ENCODE measurements around the gene GSTA3. TPM values are rescaled to one million over a fixed set of nuclear protein-coding genes. Genes with fewer than 3 reads are reported as not detected.
"Not testable (repeated sequence)": the region's sequence is repeated elsewhere in the genome, so short reads cannot be mapped to it uniquely, and the experiment has no call there.

The GSTA3 gene
- polyA plus RNA-seq, 2 donors, result 0.13 TPM; not detected in 1

DNA sequence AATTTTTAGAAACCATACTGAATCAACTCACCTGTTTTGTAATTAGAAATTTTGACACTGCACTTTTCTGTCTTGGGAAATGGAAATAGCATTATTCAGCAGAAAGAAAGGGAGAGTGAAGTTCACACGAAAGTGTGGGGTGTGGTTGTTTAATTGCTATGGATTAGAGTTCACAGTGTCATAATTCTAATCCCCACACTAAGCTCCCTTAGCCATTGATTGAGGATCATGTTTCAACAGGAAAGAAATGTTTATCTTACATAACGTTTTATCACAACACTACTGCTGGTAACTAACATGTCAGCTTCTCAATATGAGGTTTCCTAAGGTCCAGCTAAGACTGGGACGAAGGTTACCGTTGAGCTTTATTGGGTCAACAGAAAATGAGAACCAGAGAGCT is 37.5 kb downstream of the GSTA3 start:
- Histone ChIP-seq H3K36me3 (ENCODE audit: control insufficient read depth in 2 of 2, insufficient read depth in 2 of 2, low read length in 1 of 2) (no peaks in the 10 kb centered on the region), H3K4me3 (ENCODE audit: low read depth in 1 of 2, low read length in 2 of 2) (no peak overlapping the region), H3K27me3 (ENCODE audit: control insufficient read depth in 1 of 2, insufficient read depth in 2 of 2, low read length in 2 of 2) (no peaks in the 10 kb centered on the region), H3K27ac (ENCODE audit: low read depth in 2 of 2, low read length in 1 of 2) (no peak overlapping the region), H3K9me3 (ENCODE audit: control insufficient read depth in 2 of 2, insufficient read depth in 1 of 2, low read depth in 1 of 2, low read length in 1 of 2) (no peaks in the 10 kb centered on the region), H3K4me1 (ENCODE audit: control insufficient read depth in 2 of 2, insufficient read depth in 2 of 2, low read length in 1 of 2) (no peaks in the 10 kb centered on the region)
- WGBS, 2 donors, result 33% methylated on average over 4 of the region's 4 CpGs

DNA sequence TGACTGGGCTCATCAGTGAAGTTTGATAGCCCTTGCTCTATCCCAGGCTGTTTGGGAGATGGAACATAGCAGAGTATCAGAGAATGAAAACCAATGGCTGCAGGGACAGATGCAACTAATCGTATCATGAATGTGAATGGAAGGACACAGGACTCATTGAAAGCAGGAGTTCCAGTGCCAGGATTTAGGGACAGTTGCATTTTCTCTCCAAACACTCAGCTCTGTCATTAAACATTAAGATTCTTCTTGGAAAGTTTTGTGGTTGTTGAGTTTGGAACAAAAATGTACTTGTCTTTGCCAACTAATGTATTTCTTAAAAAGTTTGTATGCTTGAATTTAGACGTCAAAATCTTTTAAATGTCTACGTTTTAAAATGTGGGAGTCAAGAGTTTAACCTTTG is 37.9 kb downstream of the GSTA3 start:
- Histone ChIP-seq H3K27ac (ENCODE audit: low read depth in 2 of 2, low read length in 1 of 2) (peak overlapping the region in 1 of 2 donors; percentile 41), H3K9me3 (ENCODE audit: control insufficient read depth in 2 of 2, insufficient read depth in 1 of 2, low read depth in 1 of 2, low read length in 1 of 2) (no peaks in the 10 kb centered on the region), H3K4me1 (ENCODE audit: control insufficient read depth in 2 of 2, insufficient read depth in 2 of 2, low read length in 1 of 2) (no peaks in the 10 kb centered on the region), H3K4me3 (ENCODE audit: low read depth in 1 of 2, low read length in 2 of 2) (no peak overlapping the region), H3K36me3 (ENCODE audit: control insufficient read depth in 2 of 2, insufficient read depth in 2 of 2, low read length in 1 of 2) (no peaks in the 10 kb centered on the region), H3K27me3 (ENCODE audit: control insufficient read depth in 1 of 2, insufficient read depth in 2 of 2, low read length in 2 of 2) (no peaks in the 10 kb centered on the region)
- 33 to 50% methylated on average over 3 of the region's 3 CpGs for WGBS, 2 donors

DNA sequence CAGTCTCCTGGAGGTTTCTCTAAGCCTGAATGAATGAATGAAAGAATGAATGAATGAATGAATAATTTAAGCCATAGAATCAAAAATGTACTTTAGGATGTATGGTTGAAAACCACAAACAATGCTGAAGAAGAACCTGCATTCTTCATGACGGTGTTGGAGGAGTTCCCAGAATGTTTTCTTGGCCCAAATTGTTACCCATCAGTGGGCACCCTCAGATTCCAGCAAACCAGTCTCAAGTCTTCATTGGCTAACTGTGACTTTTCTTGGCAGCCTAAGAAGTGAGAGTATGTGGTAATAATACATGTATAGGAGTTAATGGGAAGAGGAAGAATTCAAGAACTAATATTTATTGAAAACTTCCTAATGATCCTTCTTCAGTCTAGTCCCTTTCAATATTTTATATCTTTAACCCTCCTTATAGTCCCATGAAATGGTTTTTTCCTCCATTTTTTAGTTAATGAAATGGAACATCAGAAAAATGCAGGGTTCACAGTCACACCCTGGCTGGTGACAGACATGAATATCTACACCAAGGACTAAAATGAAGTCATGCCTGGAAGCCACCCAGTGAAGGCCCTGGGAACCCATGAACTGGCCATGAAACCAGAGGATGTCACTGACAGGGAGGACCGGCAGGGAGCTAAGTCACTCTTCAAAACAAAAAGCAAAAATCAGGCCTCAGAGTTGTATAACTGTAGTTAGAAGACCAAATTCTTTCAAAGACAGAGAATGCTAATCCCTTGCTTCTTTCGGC is 39.0 kb downstream of the GSTA3 start:
- H3K9me3 ChIP-seq (ENCODE audit: control insufficient read depth in 2 of 2, insufficient read depth in 1 of 2, low read depth in 1 of 2, low read length in 1 of 2); H3K4me1 ChIP-seq (ENCODE audit: control insufficient read depth in 2 of 2, insufficient read depth in 2 of 2, low read length in 1 of 2); H3K27me3 ChIP-seq (ENCODE audit: control insufficient read depth in 1 of 2, insufficient read depth in 2 of 2, low read length in 2 of 2); H3K4me3 ChIP-seq (ENCODE audit: low read depth in 1 of 2, low read length in 2 of 2); H3K36me3 ChIP-seq (ENCODE audit: control insufficient read depth in 2 of 2, insufficient read depth in 2 of 2, low read length in 1 of 2); H3K27ac ChIP-seq (ENCODE audit: low read depth in 2 of 2, low read length in 1 of 2): not testable (repeated sequence)
- WGBS, 2 donors, result 70 to 76% methylated on average over 3 of the region's 3 CpGs

DNA sequence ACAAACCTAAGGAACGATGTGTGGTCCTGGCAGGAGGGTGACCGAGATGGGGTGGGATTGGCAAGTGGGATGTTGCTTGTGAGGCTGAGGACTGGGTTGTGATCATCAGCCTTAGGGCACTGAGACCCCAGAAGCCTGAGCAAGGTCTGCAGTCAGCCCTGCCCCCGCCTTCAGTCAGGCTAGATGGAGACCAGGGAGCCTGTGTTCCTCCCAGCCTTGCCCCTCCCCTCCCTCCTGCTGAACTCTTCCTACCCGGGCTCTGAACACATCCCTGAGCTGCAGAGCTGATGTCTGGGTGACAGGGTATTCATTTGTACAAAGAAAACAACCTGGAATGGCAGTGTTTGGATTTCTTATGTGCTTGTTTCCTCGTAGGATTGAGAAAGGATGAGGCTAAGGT is 40.6 kb downstream of the GSTA3 start:
- H3K9me3 ChIP-seq (ENCODE audit: control insufficient read depth in 2 of 2, insufficient read depth in 1 of 2, low read depth in 1 of 2, low read length in 1 of 2); H3K4me1 ChIP-seq (ENCODE audit: control insufficient read depth in 2 of 2, insufficient read depth in 2 of 2, low read length in 1 of 2): not testable (repeated sequence)
- WGBS, 2 donors, result 71 to 74% methylated on average over 5 of the region's 5 CpGs

DNA sequence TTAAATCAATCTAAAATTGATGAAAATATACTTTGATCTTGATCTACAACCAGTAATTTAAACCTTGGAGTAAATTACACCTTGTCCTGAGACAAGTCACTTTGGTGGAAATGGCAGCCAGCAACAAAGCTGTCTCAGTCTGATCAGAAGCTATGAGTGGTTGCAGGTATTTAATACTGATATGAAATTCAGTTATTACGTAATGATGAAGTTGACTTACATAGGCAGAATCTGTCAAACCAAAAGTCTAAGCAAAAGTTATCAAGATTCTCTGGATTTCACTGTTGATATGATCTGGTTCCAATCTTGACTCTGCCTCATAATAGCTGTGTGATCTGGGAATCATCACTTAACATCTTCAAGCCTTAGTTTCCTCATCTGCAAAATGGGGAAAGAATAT is 41.3 kb downstream of the GSTA3 start:
- Histone ChIP-seq H3K27ac (ENCODE audit: low read depth in 2 of 2, low read length in 1 of 2) (no peak overlapping the region), H3K36me3 (ENCODE audit: control insufficient read depth in 2 of 2, insufficient read depth in 2 of 2, low read length in 1 of 2) (no peaks in the 10 kb centered on the region), H3K4me3 (ENCODE audit: low read depth in 1 of 2, low read length in 2 of 2) (no peak overlapping the region), H3K9me3 (ENCODE audit: control insufficient read depth in 2 of 2, insufficient read depth in 1 of 2, low read depth in 1 of 2, low read length in 1 of 2) (no peaks in the 10 kb centered on the region), H3K4me1 (ENCODE audit: control insufficient read depth in 2 of 2, insufficient read depth in 2 of 2, low read length in 1 of 2) (no peaks in the 10 kb centered on the region), H3K27me3 (ENCODE audit: control insufficient read depth in 1 of 2, insufficient read depth in 2 of 2, low read length in 2 of 2) (no peaks in the 10 kb centered on the region)
- 89 to 91% methylated on average over 1 of the region's 1 CpG for WGBS, 2 donors

More for the DNA sequence above, 40.6 kb downstream of the GSTA3 start:
- H3K36me3 ChIP-seq (ENCODE audit: control insufficient read depth in 2 of 2, insufficient read depth in 2 of 2, low read length in 1 of 2); H3K4me3 ChIP-seq (ENCODE audit: low read depth in 1 of 2, low read length in 2 of 2); H3K27ac ChIP-seq (ENCODE audit: low read depth in 2 of 2, low read length in 1 of 2); H3K27me3 ChIP-seq (ENCODE audit: control insufficient read depth in 1 of 2, insufficient read depth in 2 of 2, low read length in 2 of 2): not testable (repeated sequence)

DNA sequence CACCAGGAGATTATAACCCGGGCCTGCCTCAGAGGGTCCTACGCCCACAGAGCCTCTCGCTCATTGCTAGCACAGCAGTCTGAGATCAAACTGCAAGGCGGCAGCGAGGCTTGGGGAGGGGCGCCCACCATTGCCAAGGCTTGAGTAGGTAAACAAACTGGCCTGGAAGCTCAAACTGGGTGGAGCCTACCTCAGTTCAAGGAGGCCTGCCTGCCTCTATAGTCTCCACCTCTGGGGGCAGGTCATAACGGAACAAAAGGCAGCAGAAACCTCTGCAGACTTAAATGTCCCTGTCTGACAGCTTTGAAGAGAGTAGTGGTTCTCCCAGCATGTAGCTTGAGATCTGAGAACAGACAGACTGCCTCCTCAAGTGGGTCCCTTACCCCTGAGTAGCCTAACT is 48.3 kb downstream of the GSTA3 start:
- not testable (repeated sequence) for H3K27ac ChIP-seq (ENCODE audit: low read depth in 2 of 2, low read length in 1 of 2); H3K36me3 ChIP-seq (ENCODE audit: control insufficient read depth in 2 of 2, insufficient read depth in 2 of 2, low read length in 1 of 2); H3K4me3 ChIP-seq (ENCODE audit: low read depth in 1 of 2, low read length in 2 of 2); H3K27me3 ChIP-seq (ENCODE audit: control insufficient read depth in 1 of 2, insufficient read depth in 2 of 2, low read length in 2 of 2); H3K9me3 ChIP-seq (ENCODE audit: control insufficient read depth in 2 of 2, insufficient read depth in 1 of 2, low read depth in 1 of 2, low read length in 1 of 2); H3K4me1 ChIP-seq (ENCODE audit: control insufficient read depth in 2 of 2, insufficient read depth in 2 of 2, low read length in 1 of 2)
- WGBS, 2 donors, result 65 to 66% methylated on average over 7 of the region's 7 CpGs

DNA sequence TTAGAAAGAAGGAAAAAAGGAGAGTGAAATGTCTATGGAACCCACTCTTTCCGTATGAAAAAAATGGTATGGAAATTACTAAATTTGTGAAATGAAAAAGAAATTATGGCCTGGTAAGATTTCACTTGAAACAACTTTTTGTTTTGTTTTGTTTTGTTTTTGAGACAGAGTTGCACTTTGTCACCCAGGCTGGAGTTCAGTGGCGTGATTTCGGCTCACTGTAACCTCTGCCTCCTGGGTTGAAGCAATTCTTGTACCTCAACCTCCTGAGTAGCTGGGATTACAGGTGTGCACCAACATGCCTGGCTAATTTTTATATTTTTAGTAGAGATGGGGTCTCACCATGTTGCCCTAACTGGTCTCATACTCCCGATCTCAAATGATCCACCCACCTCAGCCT is 51.1 kb downstream of the GSTA3 start:
- Histone ChIP-seq H3K27ac (ENCODE audit: low read depth in 2 of 2, low read length in 1 of 2) (no peak overlapping the region), H3K4me1 (ENCODE audit: control insufficient read depth in 2 of 2, insufficient read depth in 2 of 2, low read length in 1 of 2) (no peaks in the 10 kb centered on the region), H3K9me3 (ENCODE audit: control insufficient read depth in 2 of 2, insufficient read depth in 1 of 2, low read depth in 1 of 2, low read length in 1 of 2) (no peaks in the 10 kb centered on the region), H3K27me3 (ENCODE audit: control insufficient read depth in 1 of 2, insufficient read depth in 2 of 2, low read length in 2 of 2) (no peaks in the 10 kb centered on the region), H3K36me3 (ENCODE audit: control insufficient read depth in 2 of 2, insufficient read depth in 2 of 2, low read length in 1 of 2) (no peaks in the 10 kb centered on the region), H3K4me3 (ENCODE audit: low read depth in 1 of 2, low read length in 2 of 2) (no peak overlapping the region)
- WGBS, 2 donors, result 89 to 96% methylated on average over 4 of the region's 4 CpGs

DNA sequence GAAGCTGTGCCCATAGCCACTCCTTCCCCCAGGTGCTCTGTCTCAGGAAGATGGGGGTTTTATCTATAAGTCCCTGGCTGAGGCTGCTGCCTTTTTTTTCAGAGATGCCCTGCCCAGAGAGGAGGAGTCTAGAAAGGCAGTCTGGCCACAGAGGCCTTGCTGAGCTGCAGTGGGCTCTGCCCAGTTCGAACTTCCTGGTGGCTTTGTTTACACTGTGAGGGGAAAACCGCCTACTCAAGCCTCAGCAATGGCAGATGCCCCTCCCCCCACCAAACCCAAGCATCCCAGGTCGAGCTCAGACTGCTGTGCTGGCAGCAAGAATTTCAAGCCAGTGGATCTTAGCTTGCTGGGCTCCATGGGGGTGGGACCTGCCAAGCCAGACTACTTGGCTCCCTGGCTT is 53.4 kb downstream of the GSTA3 start:
- not testable (repeated sequence) for H3K9me3 ChIP-seq (ENCODE audit: control insufficient read depth in 2 of 2, insufficient read depth in 1 of 2, low read depth in 1 of 2, low read length in 1 of 2)
- WGBS, 2 donors, result 5 to 10% methylated on average over 3 of the region's 3 CpGs

DNA sequence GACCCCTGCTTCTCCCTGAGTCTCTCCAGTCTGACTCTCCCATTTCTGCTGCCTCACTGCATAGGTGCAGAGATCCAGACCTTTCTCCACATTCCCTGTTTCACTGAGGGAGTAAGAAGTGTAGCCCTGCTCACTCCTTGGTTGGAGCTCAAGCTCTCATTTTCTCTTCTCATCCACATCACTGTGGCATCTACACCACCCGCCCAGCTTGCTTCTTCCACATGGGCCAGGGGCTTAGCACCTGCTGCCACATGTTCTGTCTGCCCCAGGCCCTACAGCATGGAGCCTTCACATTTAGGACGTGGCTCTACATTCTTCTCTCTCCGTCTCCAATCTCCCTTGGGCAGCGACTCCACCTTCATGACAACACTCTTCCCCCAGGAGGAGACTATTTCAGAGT is 60.4 kb downstream of the GSTA3 start:
- no peaks in the 10 kb centered on the region for H3K27me3 ChIP-seq (ENCODE audit: control insufficient read depth in 1 of 2, insufficient read depth in 2 of 2, low read length in 2 of 2)
- H3K4me1 ChIP-seq (ENCODE audit: control insufficient read depth in 2 of 2, insufficient read depth in 2 of 2, low read length in 1 of 2), result no peaks in the 10 kb centered on the region
- peaks cover 0 to 2% of the 10 kb centered on the region in 2 donors for H3K9me3 ChIP-seq (ENCODE audit: control insufficient read depth in 2 of 2, insufficient read depth in 1 of 2, low read depth in 1 of 2, low read length in 1 of 2)
- WGBS, 2 donors, result 90 to 91% methylated on average over 4 of the region's 4 CpGs
- no peak overlapping the region for H3K27ac ChIP-seq (ENCODE audit: low read depth in 2 of 2, low read length in 1 of 2)
- no peak overlapping the region for H3K4me3 ChIP-seq (ENCODE audit: low read depth in 1 of 2, low read length in 2 of 2)
- H3K36me3 ChIP-seq (ENCODE audit: control insufficient read depth in 2 of 2, insufficient read depth in 2 of 2, low read length in 1 of 2), result no peaks in the 10 kb centered on the region

More for the DNA sequence above, 53.4 kb downstream of the GSTA3 start:
- not testable (repeated sequence) for H3K4me3 ChIP-seq (ENCODE audit: low read depth in 1 of 2, low read length in 2 of 2); H3K4me1 ChIP-seq (ENCODE audit: control insufficient read depth in 2 of 2, insufficient read depth in 2 of 2, low read length in 1 of 2); H3K27ac ChIP-seq (ENCODE audit: low read depth in 2 of 2, low read length in 1 of 2); H3K36me3 ChIP-seq (ENCODE audit: control insufficient read depth in 2 of 2, insufficient read depth in 2 of 2, low read length in 1 of 2); H3K27me3 ChIP-seq (ENCODE audit: control insufficient read depth in 1 of 2, insufficient read depth in 2 of 2, low read length in 2 of 2)

All from esophagus (tissue), 2 donors.